BE2C (cell line): ENCODE results near the gene AFF4.

Source experiments
- DNase-seq: peaks from one replicate; pipeline ENCODE4 v3.0.0-alpha.2; 2020
- H3K27me3 ChIP-seq: fragments of 250-450 bp; sonication (Bioruptor Pico); 2 replicates; pipeline ENCODE4 v1.5.1; 2020; ENCODE audit warnings: mild to moderate bottlenecking
- H3K36me3 ChIP-seq: fragments of 250-450 bp; sonication (Bioruptor Pico); 2 replicates; pipeline ENCODE4 v1.5.1; 2020; ENCODE audit warnings: mild to moderate bottlenecking
- H3K4me1 ChIP-seq: fragments of 250-450 bp; sonication (Bioruptor Pico); 2 replicates; pipeline ENCODE4 v1.5.1; 2020
- H3K4me3 ChIP-seq: 2 replicates; pipeline ENCODE4 v1.5.1; 2011; ENCODE audit warnings: low read depth, low read length
- H3K9me3 ChIP-seq: fragments of 250-450 bp; sonication (Bioruptor Pico); 2 replicates; pipeline ENCODE4 v1.5.1; 2020
- TF ChIP-seq, protein P1 (sequence below): IDR thresholded peaks from 2 replicates; pipeline ENCODE4 v1.5.1; 2012; ENCODE audit warnings: mild to moderate bottlenecking, low read depth, low read length

Gene AFF4

DNA sequence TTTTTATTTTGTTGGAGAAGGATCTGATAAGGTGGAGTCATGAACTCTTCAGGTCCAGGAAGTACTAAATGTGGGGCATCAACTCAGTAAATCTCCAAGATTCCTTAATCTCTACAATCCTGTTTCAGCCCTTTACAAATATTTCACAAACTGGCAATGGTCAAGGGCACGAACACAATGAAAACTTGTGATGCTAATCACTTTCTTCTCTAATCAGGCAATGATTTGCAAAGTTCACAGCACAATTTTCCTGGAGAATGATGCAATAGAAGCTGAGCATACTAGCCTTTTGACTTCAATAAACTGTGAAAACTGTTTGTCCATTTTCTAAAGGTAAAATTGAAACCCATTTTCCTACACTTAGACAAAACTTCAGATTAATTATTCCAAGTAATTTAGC lies 114.1 kb downstream of the AFF4 start:
- Histone ChIP-seq H3K4me1 (no peaks in the 10 kb centered on the region), H3K9me3 (no peaks in the 10 kb centered on the region), H3K36me3 (no peaks in the 10 kb centered on the region), H3K4me3 (no peak overlapping the region), H3K27me3 (no peaks in the 10 kb centered on the region)
- TF ChIP-seq, protein P1, sequence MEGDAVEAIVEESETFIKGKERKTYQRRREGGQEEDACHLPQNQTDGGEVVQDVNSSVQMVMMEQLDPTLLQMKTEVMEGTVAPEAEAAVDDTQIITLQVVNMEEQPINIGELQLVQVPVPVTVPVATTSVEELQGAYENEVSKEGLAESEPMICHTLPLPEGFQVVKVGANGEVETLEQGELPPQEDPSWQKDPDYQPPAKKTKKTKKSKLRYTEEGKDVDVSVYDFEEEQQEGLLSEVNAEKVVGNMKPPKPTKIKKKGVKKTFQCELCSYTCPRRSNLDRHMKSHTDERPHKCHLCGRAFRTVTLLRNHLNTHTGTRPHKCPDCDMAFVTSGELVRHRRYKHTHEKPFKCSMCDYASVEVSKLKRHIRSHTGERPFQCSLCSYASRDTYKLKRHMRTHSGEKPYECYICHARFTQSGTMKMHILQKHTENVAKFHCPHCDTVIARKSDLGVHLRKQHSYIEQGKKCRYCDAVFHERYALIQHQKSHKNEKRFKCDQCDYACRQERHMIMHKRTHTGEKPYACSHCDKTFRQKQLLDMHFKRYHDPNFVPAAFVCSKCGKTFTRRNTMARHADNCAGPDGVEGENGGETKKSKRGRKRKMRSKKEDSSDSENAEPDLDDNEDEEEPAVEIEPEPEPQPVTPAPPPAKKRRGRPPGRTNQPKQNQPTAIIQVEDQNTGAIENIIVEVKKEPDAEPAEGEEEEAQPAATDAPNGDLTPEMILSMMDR = no peak
- DNase-seq = no peak

DNA sequence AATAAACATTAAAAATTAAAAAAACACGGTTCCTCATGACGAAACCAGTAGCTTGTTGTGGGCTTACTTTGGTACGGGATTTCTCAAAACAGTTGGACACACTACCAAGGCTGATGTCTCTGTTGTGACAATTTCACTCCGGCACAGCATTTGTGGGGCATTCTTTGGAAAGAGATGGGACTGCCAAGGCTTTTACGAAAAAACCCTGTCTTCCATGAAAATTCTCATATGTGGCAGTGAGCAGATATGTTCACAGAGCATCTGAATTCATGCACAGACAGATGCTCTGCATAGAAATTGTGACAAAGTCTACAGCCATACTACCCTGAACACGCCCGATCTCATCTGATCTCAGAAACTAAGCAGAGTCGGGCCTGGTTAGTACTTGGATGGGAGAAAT lies 115.2 kb downstream of the AFF4 start:
- H3K27me3 ChIP-seq = no peaks in the 10 kb centered on the region
- TF ChIP-seq, protein P1 = no peak

DNA sequence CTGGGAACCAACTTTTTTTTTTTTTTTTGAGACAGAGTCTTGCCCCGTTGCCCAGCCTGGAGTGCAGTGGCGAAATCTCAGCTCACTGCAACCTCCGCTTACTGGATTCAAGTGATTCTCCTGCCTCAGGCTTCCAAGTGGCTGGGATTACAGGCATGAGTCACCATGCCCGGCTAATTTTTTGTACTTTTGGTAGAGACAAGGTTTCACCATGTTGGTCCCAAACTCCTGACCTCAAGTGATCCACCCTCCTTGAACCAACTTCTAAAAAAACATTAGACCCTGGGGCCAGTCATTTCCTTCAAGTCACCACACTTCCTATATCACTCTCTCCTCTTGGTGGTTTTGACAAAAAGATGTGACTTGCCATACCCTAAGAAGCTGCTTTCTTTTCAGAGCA lies 122.1 kb downstream of the AFF4 start:
- TF ChIP-seq, protein P1 = no peak
- H3K9me3 ChIP-seq = no peaks in the 10 kb centered on the region
- H3K27me3 ChIP-seq = no peaks in the 10 kb centered on the region
- no peaks in the 10 kb centered on the region for H3K36me3 ChIP-seq
- H3K4me3 ChIP-seq = no peak overlapping the region
- DNase-seq = no peak
- H3K4me1 ChIP-seq = no peaks in the 10 kb centered on the region

More for the DNA sequence above, 115.2 kb downstream of the AFF4 start:
- H3K36me3 ChIP-seq = no peaks in the 10 kb centered on the region
- H3K4me1 ChIP-seq = no peaks in the 10 kb centered on the region
- DNase-seq = no peak
- no peak overlapping the region for H3K4me3 ChIP-seq
- H3K9me3 ChIP-seq = no peaks in the 10 kb centered on the region

DNA sequence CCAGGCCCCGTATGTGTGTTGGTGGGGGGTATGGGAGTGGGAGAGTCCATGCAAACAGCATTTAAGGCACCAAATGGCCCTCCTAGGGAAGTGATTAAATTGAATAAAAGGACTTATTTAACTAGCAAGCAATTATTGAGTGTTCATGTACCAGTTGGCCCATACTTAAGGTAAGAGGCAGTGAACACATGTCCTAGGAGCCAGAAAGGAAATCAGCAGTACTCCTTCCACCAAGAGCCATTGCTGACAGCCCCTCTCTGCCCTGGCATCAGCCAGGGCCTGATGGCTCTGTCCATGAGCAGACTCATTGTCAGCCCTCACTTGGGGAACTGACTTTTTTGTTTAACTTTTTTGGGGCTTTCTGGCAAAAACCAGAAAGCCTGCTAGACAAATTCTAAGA lies 122.5 kb downstream of the AFF4 start:
- no peak overlapping the region for H3K4me3 ChIP-seq
- H3K36me3 ChIP-seq = no peaks in the 10 kb centered on the region
- TF ChIP-seq, protein P1 = no peak
- H3K4me1 ChIP-seq = no peaks in the 10 kb centered on the region
- no peak for DNase-seq
- no peaks in the 10 kb centered on the region for H3K9me3 ChIP-seq
- H3K27me3 ChIP-seq = no peaks in the 10 kb centered on the region

DNA sequence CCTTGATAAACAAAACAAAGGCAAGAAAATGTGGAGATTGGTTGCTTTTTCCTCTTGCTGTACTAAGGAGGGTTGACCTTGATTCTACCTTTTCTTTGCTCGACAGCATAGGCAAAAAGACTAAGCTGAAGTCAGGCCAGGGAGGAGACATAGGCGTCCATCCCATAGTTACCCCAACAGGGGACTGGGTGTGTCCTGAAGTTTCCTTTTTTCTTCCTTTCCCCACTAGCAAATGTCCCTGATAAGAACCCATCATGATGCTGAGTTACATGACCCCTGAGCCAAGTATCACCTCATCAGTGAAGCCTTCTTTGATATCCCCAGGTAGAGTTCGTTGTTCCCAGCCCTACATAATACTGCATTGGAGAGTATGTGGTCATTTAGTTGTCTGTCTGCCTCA lies 123.1 kb downstream of the AFF4 start:
- no peak overlapping the region for H3K4me3 ChIP-seq
- H3K4me1 ChIP-seq = no peaks in the 10 kb centered on the region
- DNase-seq = no peak
- no peaks in the 10 kb centered on the region for H3K27me3 ChIP-seq
- H3K36me3 ChIP-seq = no peaks in the 10 kb centered on the region
- H3K9me3 ChIP-seq = no peaks in the 10 kb centered on the region
- TF ChIP-seq, protein P1 = no peak

DNA sequence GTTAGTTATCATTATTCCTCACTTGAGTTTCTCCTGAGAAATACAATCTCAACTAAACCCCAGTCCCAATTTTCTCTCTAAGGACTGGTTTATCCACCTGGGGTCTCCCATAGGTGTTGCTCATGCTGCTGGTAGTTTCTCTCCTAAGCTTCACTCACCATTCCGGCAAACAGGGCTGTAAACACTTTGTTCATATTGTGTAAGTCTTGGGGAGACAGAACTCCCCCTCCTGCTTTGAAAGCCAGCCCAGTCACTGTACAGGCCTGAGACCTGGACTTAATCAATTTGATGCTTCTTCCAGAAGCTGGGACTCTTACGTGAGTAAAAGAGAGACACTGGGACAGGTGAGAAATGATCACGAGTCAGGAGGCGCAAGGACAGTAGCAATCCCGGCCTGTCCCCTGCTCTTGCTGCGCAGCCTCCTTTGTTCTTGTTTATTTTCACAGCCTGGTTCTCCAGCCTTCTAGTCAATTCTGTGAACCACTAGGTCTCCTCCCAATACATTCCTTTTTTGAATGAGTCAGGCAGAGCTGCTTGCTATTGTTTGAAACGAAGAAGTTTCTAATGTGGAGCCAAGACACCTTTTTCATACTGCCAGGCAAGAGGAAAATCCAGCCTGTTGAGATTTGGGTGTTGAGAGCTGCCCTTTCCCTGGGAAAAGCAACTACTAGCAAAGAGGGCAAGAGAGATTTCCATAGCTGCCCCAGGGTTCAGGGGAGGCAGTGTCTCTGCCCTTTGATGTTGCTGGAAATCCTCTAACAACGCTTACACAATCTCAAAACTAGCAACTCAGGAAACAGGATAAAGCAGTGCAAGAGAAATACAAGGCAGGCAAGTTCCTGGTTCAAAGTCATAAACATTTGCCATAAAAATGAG lies 123.8 kb downstream of the AFF4 start:
- TF ChIP-seq, protein P1 = no peak
- H3K4me3 ChIP-seq = no peak overlapping the region
- no peaks in the 10 kb centered on the region for H3K27me3 ChIP-seq
- H3K4me1 ChIP-seq = no peaks in the 10 kb centered on the region
- H3K9me3 ChIP-seq = no peaks in the 10 kb centered on the region
- H3K36me3 ChIP-seq = no peaks in the 10 kb centered on the region
- DNase-seq = no peak
